Dermis microvascular lymphatic vessel endothelial cell (primary cell): ENCODE measurements around the gene SERPINB5. TPM values are rescaled to one million over a fixed set of nuclear protein-coding genes. Genes with fewer than 3 reads are reported as not detected.
A peak's percentile ranks its signal among the peaks of the same experiment; 100 is the strongest.
"Not testable (repeated sequence)": the region's sequence is repeated elsewhere in the genome, so short reads cannot be mapped to it uniquely, and the experiment has no call there.

Experiments
- DNase-seq, 2 donors: peaks; one replicate each; pipeline versions ENCODE4 v3.0.0 to v3.0.0-alpha.2; 2010; ENCODE audit warnings: low read depth in 2 of 2
- total RNA-seq: library from RNA; depleted of rRNA; stranded (reverse); fragments of >200 nt; gene quantifications from 2 replicates; pipeline ENCODE4 v1.2.1, GENCODE V29; 2014

The SERPINB5 gene, protein sequence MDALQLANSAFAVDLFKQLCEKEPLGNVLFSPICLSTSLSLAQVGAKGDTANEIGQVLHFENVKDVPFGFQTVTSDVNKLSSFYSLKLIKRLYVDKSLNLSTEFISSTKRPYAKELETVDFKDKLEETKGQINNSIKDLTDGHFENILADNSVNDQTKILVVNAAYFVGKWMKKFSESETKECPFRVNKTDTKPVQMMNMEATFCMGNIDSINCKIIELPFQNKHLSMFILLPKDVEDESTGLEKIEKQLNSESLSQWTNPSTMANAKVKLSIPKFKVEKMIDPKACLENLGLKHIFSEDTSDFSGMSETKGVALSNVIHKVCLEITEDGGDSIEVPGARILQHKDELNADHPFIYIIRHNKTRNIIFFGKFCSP
- not detected in 2 replicates for total RNA-seq

DNA sequence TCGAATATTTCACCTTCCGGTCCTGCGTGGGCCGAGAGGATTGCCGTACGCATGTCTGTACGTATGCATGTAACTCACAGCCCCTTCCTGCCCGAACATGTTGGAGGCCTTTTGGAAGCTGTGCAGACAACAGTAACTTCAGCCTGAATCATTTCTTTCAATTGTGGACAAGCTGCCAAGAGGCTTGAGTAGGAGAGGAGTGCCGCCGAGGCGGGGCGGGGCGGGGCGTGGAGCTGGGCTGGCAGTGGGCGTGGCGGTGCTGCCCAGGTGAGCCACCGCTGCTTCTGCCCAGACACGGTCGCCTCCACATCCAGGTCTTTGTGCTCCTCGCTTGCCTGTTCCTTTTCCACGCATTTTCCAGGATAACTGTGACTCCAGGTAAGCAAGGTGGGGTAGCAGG is at the start of gene SERPINB5:
SERPINB5 (plus strand) TSS at position 291 of the 400 bp plus-strand sequence. CDS start 7,471 bp downstream, outside the sequence.
- DNase-seq = no peak

DNA sequence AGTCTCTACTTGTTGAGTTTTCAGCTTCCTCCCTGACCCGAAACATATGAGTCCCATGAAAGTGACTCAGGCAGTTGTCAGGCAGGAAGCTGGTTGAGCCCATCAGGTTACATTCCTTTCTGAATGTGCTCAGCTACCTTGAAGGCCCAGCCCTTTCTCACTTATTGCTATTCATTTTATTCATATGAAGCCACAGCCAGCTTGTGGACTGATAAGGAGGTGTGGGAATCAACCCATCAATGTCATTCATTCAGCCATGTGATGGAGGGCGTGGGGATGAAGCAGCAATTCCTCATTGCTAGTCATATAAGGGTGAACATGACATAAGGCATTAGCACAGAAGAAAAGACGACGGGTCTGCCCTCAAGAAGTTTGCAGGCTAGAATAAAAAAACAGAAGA is 49.2 kb upstream of the SERPINB5 start:
- no peak for DNase-seq

DNA sequence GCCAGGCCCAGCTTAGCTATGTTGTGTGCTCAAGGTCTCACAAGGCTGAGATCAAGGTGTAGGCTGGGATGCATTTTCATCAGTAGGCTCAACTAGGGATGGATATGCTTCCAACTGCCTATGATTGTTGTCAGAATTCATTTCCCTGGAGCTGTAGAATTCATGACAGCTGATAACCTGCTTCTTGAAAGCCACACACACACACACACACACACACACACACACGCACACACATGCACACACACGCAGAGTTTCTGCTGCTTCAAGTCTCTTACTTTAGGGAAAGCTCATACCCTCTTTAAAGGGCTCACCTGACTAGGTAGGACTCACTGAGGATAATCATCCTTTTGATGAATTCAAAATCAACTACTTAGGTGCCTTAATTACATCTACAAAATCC is 46.2 kb upstream of the SERPINB5 start:
- no peak for DNase-seq

DNA sequence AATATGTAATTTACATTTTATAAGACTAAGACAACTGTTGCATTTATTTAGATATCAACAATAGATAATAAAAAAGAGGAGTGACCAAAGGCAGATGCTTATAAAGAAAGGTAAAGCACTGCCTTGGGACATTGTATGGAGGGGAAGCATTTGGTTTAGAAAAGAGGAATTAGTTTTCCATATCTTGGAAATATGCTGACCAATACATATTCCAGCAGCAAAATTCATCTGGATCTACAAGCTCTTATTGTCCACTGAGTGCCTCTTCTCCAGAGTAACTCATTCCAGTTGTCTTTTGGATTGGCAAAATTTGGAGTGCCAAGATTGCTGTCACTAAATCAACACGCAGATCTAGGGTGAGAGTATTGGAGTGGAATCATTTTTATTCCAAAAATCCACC is 45.6 kb upstream of the SERPINB5 start:
- no peak for DNase-seq

DNA sequence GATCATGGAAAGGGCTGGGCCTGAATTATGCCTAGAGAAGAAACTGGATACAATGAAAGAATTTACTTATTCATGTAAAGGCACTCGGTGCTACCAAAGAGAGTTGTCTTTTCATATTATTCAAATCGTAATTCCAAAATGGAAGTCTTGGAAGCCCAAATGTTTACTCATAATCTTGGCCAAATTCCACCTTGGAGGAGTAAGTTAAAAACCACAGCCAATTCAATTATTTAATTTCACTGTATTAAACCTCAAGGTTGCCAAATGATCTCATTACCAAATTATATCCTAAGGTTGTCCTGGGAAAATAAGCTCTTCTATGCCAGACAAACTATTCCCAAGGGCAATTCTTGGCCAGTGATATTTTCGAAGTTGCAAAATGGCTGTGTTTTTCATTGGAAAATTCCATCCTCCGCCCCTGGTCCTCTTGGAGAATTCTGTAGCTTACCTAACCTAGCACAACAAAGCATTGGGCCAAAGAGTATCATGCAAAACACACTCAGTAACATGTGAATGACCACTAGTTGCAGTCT is 43.4 kb upstream of the SERPINB5 start:
- no peak for DNase-seq

DNA sequence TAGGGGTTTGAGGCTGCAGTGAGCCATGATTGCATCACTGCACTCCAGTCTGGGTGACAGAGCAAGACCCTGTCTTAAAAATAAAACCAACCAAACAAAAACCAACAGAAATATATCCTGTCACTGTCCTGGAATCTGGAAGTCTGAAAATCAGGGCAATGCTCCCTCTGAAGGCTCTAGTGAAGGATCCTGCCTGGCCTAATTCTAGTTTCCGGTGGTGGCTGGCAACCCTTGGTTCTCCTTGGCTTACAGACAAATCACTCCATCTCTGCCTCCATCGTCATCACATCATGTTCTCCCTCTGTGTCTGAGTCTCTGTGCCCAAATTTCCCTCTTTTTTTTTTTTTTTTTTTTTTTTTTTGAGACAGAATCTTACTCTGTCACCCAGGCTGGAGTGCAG is 38.6 kb upstream of the SERPINB5 start:
- DNase-seq = no peak

DNA sequence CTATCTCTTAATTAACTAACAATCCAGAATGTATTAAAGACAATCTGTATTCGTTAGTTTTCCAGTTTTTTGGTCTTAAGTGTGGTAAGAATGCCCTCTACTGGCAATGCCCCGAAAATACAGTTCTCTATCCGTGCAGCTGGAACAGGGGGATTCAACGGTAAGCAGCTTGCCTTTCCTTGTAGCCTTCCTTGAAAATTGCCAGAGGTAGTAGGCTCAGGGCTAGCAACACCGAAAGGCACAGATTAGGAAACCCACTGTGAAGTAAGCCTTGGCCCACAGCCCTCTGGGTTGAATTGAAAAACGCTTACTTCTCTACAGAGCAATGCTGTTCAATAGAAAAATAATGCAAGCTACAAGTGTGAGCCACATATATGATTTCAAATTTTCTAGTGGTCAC is 37.4 kb upstream of the SERPINB5 start:
- peak; percentile 37 to 70 for DNase-seq

DNA sequence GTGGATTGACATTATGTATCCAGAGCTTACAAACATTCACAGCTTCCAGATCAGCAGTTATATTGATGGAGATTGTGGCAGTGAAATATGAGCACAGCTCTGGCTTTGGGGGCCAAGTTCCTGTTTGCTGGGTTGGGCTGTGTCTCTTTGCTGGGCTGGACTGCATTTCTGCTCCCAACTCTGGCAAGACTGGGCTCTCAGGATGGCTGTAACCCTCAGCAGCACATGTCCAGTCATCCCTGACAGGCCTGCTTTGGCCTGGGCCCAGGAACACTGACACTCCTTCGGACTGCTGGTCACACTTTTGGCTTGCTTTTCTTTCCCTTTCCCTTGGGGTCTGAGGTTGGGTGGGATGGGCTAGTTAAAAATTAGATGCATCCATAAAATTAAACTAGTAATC is 36.5 kb upstream of the SERPINB5 start:
- DNase-seq = no peak

DNA sequence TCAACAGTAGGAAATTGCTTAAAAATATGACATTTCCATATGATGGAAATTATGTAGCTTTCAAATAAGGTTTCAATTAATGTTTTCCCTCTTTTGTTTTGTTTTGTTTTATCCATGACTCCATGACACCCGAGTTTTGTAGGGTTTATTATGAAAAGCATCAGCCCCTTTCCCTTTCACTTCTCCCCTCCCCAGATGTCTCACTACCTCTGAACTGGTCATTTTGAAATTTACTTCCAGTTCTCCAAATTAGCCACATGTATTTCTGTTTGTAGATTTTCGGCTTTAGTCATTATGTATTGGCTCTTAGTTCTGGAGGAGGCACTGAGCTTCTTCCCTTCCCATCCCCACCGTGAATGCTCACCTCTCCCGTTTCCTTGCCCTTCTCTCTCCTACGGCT is 35.9 kb upstream of the SERPINB5 start:
- no peak for DNase-seq

DNA sequence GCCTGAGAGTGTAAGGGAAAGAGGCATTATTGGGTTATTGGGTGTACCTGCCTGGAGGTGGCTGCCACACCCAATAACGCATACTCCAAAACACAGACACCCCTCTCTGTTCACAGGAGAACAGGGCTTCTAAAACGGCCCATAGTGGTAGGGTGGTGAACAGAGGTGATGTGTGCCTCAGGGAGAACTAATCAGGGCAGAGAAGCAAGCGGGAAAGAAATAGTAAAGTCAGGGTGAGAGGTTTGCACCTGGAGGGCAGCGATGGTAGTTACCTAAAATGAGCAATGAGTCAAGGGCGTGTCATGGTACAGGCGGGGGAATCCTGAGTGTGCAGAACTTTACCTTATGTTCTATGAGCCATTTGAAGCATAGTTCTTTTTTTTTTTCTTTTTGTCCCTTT is 32.9 kb upstream of the SERPINB5 start:
- no peak for DNase-seq

DNA sequence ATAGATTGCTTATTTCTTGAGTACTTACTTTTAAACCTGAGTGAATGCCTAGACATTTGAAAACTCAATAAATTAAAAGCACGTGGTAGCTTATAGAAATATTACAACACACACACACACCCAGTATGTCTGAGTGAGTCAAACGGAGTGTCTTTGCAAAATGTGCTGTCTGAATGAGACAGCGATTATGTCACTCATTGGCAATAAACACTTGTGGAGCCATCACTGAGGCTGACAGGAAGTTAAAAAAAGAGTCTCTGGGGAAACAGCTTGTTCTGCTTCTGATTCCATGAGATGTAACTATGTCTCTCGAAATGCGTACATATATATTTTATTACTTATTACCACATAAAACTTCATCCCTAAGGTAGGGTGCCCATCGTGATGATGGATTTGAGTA is 32.2 kb upstream of the SERPINB5 start:
- DNase-seq = no peak

DNA sequence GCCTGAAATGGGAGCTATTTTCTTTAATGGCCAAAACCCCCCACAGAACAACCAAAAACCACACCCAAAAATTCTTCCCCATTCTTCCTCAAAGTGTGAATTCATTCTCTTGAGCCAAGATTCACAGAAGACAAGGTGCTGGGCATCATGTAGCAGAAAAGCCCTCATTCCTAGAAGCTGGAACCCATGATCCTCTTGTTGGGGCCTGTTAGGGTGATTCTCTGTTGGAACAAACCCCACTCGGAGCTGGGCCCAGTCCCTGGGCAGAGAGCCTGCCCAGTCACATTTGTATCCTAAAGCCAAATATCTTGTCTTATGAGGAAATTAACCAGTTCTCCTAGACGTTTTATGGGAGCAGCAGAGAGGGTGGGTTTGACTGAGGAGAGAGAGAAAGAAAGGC is 31.7 kb upstream of the SERPINB5 start:
- DNase-seq = no peak

DNA sequence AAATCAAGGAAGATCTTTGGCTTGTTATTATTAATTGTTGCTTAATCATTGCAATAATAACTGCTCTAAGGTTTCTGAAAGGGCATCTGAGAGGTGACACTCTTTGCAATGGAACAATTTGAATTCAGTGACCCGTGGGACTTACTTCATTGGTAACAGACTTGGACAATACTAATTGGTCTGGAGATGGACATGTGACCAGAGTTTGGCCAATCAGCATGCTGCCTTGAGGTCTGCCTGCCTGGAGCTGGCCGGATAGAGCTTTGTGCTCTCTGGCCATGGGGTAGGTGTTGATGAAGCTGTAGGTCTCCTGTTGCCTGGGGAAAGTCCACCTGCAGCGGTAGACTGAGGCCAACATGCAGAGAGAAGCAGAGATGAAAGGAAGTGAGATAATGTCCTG is 30.5 kb upstream of the SERPINB5 start:
- no peak for DNase-seq

DNA sequence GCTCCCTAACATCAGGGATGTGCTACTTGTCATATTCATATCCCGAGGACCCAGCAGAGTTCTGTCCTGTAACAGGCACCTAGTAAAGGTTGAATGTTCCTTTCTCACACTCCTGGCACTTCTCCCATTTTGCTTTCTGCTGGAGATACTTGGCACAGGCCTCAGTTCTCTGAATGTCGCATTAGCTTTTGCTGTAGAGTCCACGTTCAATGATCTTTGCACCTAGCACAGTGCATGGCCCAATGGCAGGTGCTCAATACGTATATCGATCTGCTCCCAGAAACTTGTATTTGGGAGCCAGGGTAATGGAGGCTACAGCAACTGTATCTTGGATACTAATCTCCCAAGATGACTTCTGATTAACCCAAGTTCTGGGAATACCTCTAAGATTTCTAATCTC is 29.7 kb upstream of the SERPINB5 start:
- DNase-seq = no peak

DNA sequence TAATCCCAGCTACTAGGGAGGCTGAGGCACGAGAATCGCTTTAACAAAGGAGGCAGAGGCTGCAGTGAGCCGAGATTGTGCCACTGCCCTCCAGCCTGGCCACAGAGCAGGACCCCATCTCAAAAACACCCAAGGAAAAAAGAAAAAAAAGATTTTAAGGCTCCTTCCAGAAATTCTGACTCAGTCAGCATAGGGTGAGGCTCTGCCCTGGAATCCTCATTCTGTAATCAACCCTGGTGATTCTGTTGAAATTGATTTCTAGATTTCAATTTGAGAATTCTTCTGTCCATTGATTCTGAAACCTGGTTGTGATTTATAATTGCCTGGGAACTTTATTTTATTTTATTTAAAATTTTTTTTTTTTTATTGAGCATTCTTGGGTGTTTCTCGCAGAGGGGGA is 27.3 kb upstream of the SERPINB5 start:
- DNase-seq = no peak

DNA sequence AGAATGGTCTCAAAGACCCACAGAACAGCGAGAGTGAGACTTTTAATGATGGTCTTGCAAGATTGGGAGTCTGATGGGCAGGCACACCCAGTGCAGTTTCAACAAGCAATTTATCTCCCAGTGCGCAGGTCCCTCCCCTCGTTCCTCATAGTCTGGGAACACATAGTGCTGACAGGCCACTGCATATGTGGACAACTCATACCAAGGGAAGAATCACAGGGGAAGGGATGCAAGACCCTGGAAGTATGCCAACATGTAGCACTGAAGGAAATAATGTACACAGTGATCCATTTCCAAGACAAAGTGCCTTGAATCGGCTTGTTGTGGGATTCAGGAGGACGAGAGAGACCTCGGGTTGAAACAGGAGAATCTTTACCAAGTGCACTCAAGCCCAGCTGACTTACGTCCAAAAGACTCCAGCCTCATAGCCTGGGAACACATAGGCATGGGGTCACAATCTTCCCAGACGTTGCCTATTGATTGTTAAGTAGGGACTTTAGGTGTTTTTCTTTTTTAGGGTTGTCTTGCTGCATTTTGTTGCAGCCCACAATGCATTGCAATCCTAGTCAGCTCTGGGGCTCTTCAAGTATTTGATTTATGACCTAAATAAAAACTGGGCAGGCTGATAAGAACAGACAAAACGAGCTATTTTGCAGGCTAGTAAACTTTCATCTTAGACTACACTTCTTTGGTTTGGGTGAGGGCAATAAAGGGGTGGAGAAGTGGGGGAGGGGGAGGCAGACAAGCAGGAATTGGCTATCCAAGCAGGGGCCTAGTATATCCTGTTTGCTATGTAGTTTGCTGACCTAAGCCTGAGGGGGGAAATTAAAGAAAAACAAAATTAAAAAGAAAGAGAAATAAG is 24.7 kb upstream of the SERPINB5 start:
- DNase-seq = no peak

DNA sequence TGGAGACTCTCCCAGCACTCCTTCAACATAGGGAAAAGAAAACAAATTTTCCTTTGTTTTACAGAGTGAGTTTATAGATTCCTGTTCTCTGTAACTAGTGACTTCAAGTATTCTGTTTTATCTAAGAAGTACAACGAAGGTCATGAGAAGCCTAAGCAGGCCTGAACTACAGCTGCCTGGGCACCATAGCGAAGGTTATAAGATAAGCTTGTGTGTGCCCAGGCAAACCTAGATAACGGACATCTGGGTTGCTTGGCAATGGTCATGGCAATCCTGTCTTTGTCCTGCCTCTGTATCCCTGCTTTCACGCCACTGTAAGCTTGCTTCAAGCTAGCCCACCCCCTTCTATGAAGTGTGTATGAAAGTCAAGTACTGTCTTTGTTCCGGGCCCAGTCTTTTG is 24.0 kb upstream of the SERPINB5 start:
- not testable (repeated sequence) for DNase-seq

DNA sequence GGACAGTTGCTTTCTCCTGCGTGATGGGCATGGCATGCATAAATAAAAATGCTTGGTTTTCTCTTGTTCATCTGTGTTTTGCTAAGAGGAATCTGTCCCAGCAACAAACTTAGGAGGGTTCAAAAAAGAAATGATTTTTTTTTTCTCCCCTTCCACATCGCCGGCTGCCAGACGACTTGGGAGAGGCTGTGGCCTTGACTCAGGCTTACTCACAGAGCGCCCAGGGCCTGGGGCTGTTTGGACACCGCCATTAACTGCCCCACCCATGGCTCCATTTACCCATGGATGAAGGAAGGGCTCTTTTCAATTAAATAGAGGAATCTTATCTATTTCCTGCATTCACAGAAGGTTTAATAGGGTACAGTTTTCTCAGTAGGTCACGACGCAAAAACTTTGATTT is 22.3 kb upstream of the SERPINB5 start:
- DNase-seq = no peak

DNA sequence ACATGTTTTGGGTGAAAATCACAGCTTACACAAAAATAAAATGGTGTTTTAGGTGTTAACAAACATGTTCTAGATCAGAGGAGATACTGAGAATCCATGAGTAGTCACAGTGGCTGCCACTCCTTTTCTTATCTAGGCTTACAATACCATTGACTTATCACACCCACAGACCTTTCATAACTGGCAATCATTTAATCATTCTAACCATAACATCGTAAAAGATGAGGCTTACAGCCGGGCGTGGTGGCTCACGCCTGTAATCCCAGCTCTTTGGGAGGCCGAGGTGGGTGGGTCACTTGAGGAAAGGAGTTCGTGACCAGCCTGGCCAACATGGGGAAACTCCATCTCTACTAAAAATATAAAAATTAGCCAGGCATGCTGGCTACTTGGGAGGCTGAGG is 18.8 kb upstream of the SERPINB5 start:
- no peak for DNase-seq

DNA sequence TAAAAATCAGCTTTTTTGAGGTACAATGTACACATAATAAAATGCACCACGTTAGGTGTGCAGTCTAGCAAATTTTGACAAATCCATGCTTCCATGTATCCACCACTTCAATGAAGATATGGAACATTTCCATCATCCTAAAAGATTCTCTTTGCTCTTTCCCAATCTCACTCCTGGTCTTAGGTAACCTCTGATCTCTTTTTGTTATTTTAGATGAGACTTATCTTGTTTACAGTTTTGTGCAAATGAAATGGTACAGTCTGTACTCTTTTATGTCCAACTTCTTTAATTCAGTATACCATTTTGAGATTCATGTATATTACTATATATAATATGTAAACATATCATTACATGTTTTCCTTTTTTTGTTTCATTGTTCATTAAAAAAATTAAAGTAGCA is 16.3 kb upstream of the SERPINB5 start:
- DNase-seq = no peak

DNA sequence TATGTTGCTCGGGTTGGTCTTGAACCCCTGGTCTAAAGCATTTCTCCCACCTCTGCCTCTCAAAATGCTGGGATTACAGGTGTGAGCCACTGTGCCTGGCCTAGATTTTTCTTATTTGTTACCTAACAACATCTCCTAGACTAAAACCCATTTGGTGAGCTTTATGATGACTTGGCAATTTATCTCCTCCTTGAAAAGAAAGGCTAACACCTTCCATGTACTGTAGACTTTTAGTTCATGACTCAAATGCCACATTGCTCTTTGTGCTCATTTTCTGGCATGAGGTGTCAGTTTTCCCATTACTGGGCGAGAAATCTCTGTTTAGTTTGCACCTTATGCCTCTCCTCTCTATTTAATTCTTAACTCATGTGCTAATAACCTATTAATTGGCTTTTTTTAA is 12.3 kb upstream of the SERPINB5 start:
- no peak for DNase-seq

DNA sequence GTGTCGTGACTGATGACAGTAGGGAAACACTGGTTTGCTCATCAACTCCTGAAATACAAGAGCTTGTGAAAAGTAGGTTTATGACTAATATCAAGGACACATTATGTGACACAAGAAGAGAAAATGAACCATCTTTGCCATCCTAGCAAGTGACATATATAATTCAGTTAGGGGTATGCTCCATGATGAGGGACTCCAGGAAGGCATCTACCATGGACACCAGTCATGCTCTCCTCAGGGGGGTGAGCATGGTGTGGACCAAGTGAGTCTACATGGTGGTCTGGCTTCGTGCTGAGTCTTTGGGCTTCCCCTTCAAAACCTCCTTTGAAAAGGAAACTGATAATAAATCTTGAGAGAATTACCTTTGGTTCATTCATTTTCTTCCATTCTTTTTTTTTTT is 11.7 kb upstream of the SERPINB5 start:
- DNase-seq = no peak

DNA sequence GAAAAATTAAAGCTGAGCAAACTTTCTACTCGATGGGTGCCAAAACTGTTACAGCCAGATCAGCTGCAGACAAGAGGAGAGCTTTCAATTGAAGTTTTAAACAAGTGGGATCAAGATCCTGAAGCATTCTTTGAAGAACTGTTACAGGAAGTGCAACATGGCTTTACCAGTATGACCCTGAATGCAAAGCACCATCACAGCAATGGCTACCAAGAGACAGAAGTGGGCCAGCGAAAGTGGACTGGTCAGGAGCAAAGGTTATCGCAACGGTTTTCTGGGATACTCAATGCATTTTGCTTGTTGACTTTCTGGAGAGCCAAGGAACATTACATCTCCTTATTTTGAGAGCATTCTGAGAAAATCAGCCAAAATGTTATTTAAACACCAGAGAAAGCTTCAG is 9.1 kb upstream of the SERPINB5 start:
- DNase-seq = no peak
